SHP77 treated with DMSO at 0.1 percent for 48 hours (cell line): ENCODE measurements around the gene MRPL22.
"Not testable (repeated sequence)": the region's sequence is repeated elsewhere in the genome, so short reads cannot be mapped to it uniquely, and the experiment has no call there.

Experiments used
- DNase-seq: peaks from one replicate; lab custom pipeline; 2025; lab: John Stamatoyannopoulos, UW

MRPL22 gene

GRCh38 chr5:154995679-154996078 is 54.8 kb downstream of the MRPL22 start:
- no peak for DNase-seq

GRCh38 chr5:154997746-154998145 is 56.9 kb downstream of the MRPL22 start:
- DNase-seq = no peak

GRCh38 chr5:154999865-155000264 is 59.0 kb downstream of the MRPL22 start:
- DNase-seq = no peak

- no peak for DNase-seq
These were observed 60.6 kb downstream of the MRPL22 start for GRCh38 chr5:155001523-155001922.

- not testable (repeated sequence) for DNase-seq
These were observed 61.8 kb downstream of the MRPL22 start for GRCh38 chr5:155002722-155003121.

- no peak for DNase-seq
These were observed 63.4 kb downstream of the MRPL22 start for GRCh38 chr5:155004138-155004744.

GRCh38 chr5:155006265-155006664 is 65.4 kb downstream of the MRPL22 start:
- not testable (repeated sequence) for DNase-seq

- DNase-seq = no peak
These were observed 67.8 kb downstream of the MRPL22 start for GRCh38 chr5:155008669-155009068.

- DNase-seq = no peak
These were observed 70.0 kb downstream of the MRPL22 start for GRCh38 chr5:155010881-155011280.

GRCh38 chr5:155013526-155013925 is 72.7 kb downstream of the MRPL22 start, which contains the start of gene KIF4B:
Gene KIF4B, plus strand, starts transcription at chr5:155013755. Its CDS starts 105 bp downstream, at chr5:155013860.
- DNase-seq = no peak

- DNase-seq = no peak
These were observed 74.4 kb downstream of the MRPL22 start for GRCh38 chr5:155015239-155015638.

- DNase-seq = no peak
These were observed 76.7 kb downstream of the MRPL22 start for GRCh38 chr5:155017610-155018009.
